ENCODE data around the gene KCNAB1. TPM values are rescaled to one million over a fixed set of nuclear protein-coding genes. Genes with fewer than 3 reads are reported as not detected.
A peak's percentile ranks its signal among the peaks of the same experiment; 100 is the strongest.
"Not testable (repeated sequence)": the region's sequence is repeated elsewhere in the genome, so short reads cannot be mapped to it uniquely, and the experiment has no call there.

Gene KCNAB1
- total RNA-seq, 1 donor from 2014 or later: 2.1 TPM

GRCh38 chr3:156217674-156218352 is 97.4 kb downstream of the KCNAB1 start:
- no peak for TF ChIP-seq CTCF (IDR thresholded peaks at IDR 0.05; ENCODE audit: unreplicated experiment)
- no peak overlapping the region for H3K4me3 Mint-ChIP-seq (ENCODE audit: low read depth)
- H3K4me1 Mint-ChIP-seq (ENCODE audit: low read depth): peaks cover 30% of the 10 kb centered on the region
- peak overlapping the region; percentile 81 for H3K27ac Mint-ChIP-seq
- H3K9me3 Mint-ChIP-seq (ENCODE audit: low read depth): peaks cover 11% of the 10 kb centered on the region
- H3K27me3 Mint-ChIP-seq: peaks cover 8% of the 10 kb centered on the region
- DNase-seq (ENCODE audit: low spot score, unreplicated experiment): no peak
- peaks cover 3% of the 10 kb centered on the region for H3K36me3 Mint-ChIP-seq (ENCODE audit: insufficient read depth)

GRCh38 chr3:156218353-156218744 is 98.0 kb downstream of the KCNAB1 start:
- TF ChIP-seq CTCF (IDR thresholded peaks at IDR 0.05; ENCODE audit: unreplicated experiment): no peak
- Mint-ChIP-seq H3K4me3 (ENCODE audit: low read depth) (no peak overlapping the region), H3K27me3 (peaks cover 7% of the 10 kb centered on the region), H3K4me1 (ENCODE audit: low read depth) (peaks cover 30% of the 10 kb centered on the region), H3K27ac (no peak overlapping the region), H3K36me3 (ENCODE audit: insufficient read depth) (peaks cover 3% of the 10 kb centered on the region), H3K9me3 (ENCODE audit: low read depth) (peaks cover 11% of the 10 kb centered on the region)
- no peak for DNase-seq (ENCODE audit: low spot score, unreplicated experiment)

GRCh38 chr3:156222381-156222780 is 102.0 kb downstream of the KCNAB1 start:
- H3K9me3 Mint-ChIP-seq (ENCODE audit: low read depth): peaks cover 18% of the 10 kb centered on the region
- H3K4me1 Mint-ChIP-seq (ENCODE audit: low read depth): peaks cover 27% of the 10 kb centered on the region
- not testable (repeated sequence) for H3K27ac Mint-ChIP-seq; DNase-seq (ENCODE audit: low spot score, unreplicated experiment); H3K4me3 Mint-ChIP-seq (ENCODE audit: low read depth); H3K27me3 Mint-ChIP-seq; H3K36me3 Mint-ChIP-seq (ENCODE audit: insufficient read depth)

- not testable (repeated sequence) for H3K27ac Mint-ChIP-seq, H3K27me3 Mint-ChIP-seq
Observed at GRCh38 chr3:156224046-156224445, 103.7 kb downstream of the KCNAB1 start.

GRCh38 chr3:156226676-156227420 is 106.5 kb downstream of the KCNAB1 start:
- H3K36me3 Mint-ChIP-seq (ENCODE audit: insufficient read depth): no peaks in the 10 kb centered on the region
- peaks cover 36% of the 10 kb centered on the region for H3K4me1 Mint-ChIP-seq (ENCODE audit: low read depth)
- no peak for TF ChIP-seq CTCF (IDR thresholded peaks at IDR 0.05; ENCODE audit: unreplicated experiment)
- no peak for DNase-seq (ENCODE audit: low spot score, unreplicated experiment)
- H3K27ac Mint-ChIP-seq: peak overlapping the region; percentile 18
- no peaks in the 10 kb centered on the region for H3K27me3 Mint-ChIP-seq
- peaks cover 13% of the 10 kb centered on the region for H3K9me3 Mint-ChIP-seq (ENCODE audit: low read depth)
- H3K4me3 Mint-ChIP-seq (ENCODE audit: low read depth): peak overlapping the region; percentile 14

More at GRCh38 chr3:156224046-156224445, 103.7 kb downstream of the KCNAB1 start:
- not testable (repeated sequence) for H3K4me3 Mint-ChIP-seq (ENCODE audit: low read depth); H3K36me3 Mint-ChIP-seq (ENCODE audit: insufficient read depth); DNase-seq (ENCODE audit: low spot score, unreplicated experiment)
- Mint-ChIP-seq H3K4me1 (ENCODE audit: low read depth) (peaks cover 23% of the 10 kb centered on the region), H3K9me3 (ENCODE audit: low read depth) (peaks cover 18% of the 10 kb centered on the region)

- H3K4me1 Mint-ChIP-seq (ENCODE audit: low read depth): peaks cover 36% of the 10 kb centered on the region
- no peak for TF ChIP-seq CTCF (IDR thresholded peaks at IDR 0.05; ENCODE audit: unreplicated experiment)
- no peak overlapping the region for H3K27ac Mint-ChIP-seq
- peaks cover 7% of the 10 kb centered on the region for H3K9me3 Mint-ChIP-seq (ENCODE audit: low read depth)
- H3K36me3 Mint-ChIP-seq (ENCODE audit: insufficient read depth): no peaks in the 10 kb centered on the region
- no peak for DNase-seq (ENCODE audit: low spot score, unreplicated experiment)
- no peak overlapping the region for H3K4me3 Mint-ChIP-seq (ENCODE audit: low read depth)
- no peaks in the 10 kb centered on the region for H3K27me3 Mint-ChIP-seq
Observed at GRCh38 chr3:156227704-156228103, 107.3 kb downstream of the KCNAB1 start.

Measured in progenitor cell of endocrine pancreas (in vitro differentiated cells).